Testis (tissue), 3 donors: ENCODE data around the gene LETM1. TPM values are rescaled to one million over a fixed set of nuclear protein-coding genes. Genes with fewer than 3 reads are reported as not detected.

Experiments used
- DNase-seq: peaks from one replicate; pipeline ENCODE4 v3.0.0-alpha.2; 2019
- H3K27ac ChIP-seq, 2 donors: fragments of 200-600 bp; sonication (generic); one replicate each; pipeline ENCODE4 v1.5.1; 2019
- H3K27me3 ChIP-seq: fragments of 200-600 bp; sonication (generic); one replicate; pipeline ENCODE4 v1.5.1; 2019
- H3K36me3 ChIP-seq: fragments of 200-600 bp; sonication (generic); one replicate; pipeline ENCODE4 v1.5.1; 2017; ENCODE audit warnings: low read depth; ENCODE audit errors: missing control alignments
- H3K4me1 ChIP-seq: fragments of 200-600 bp; sonication (generic); one replicate; pipeline ENCODE4 v1.5.1; 2019
- H3K4me3 ChIP-seq, 2 donors: fragments of 200-600 bp; sonication (generic); one replicate each; pipeline ENCODE4 v1.5.1; 2017 to 2019
- H3K9me3 ChIP-seq: fragments of 200-600 bp; sonication (generic); one replicate; pipeline ENCODE4 v1.5.1; 2017
- CTCF ChIP-seq, 3 experiments: fragments of 450-650 bp in 2 of 3; fragments of 200-600 bp in 1 of 3; sonication (generic) in 1 of 3; IDR thresholded peaks; one replicate each; pipeline ENCODE4 v1.5.1; 2016 to 2019; ENCODE audit warnings: antibody characterized with exemption in 3 of 3, mild to moderate bottlenecking in 2 of 3, moderate library complexity in 1 of 3
- POLR2A ChIP-seq: fragments of 450-650 bp; IDR thresholded peaks from one replicate; pipeline ENCODE4 v1.6.1; 2017; ENCODE audit warnings: antibody characterized with exemption, mild to moderate bottlenecking, moderate library complexity
- WGBS, 2 donors: methylation state at CpG; one replicate each; pipeline ENCODE4 v1.1.5; 2018; 5-methylcytosine and 5-hydroxymethylcytosine counted together
- intact Hi-C: fragments of 100-400 bp; cut with DNase I; formaldehyde crosslinking; loops from one replicate; pipeline ENCODE4 v1.15.1; 2023; ENCODE audit warnings: low total_unique reads
- polyA plus RNA-seq: library from polyadenylated mRNA; stranded (reverse); fragments of 350-450 nt; fragmentation: Illumina TruSeq; extraction: RNeasy Lipid Tissue Mini Kit (QIAGEN cat#74804); gene quantifications from one replicate; pipeline ENCODE4 v1.2.3, GENCODE V29; 2014; ENCODE audit warnings: low read depth, low replicate concordance; ENCODE audit not compliant: insufficient read depth
- total RNA-seq, 2 donors: library from RNA; depleted of rRNA; stranded (reverse); fragments of >200 nt; gene quantifications; one replicate each; pipeline ENCODE4 v1.2.3, GENCODE V29; 2016

Gene LETM1
- total and polyA plus RNA-seq, 3 donors from 2014 or later = 38.1 to 124 (median 90.7) TPM

GRCh38 chr4:1887052-1887451 lies 31.1 kb upstream of the LETM1 start:
- Histone ChIP-seq H3K4me1 (no peaks in the 10 kb centered on the region), H3K9me3 (no peaks in the 10 kb centered on the region), H3K27ac (no peak overlapping the region), H3K36me3 (no peaks in the 10 kb centered on the region), H3K27me3 (no peaks in the 10 kb centered on the region), H3K4me3 (no peak overlapping the region)
- intact Hi-C loops = no loop called here
- no peak for TF ChIP-seq POLR2A
- TF ChIP-seq CTCF (IDR thresholded peaks at IDR 0.05) = no peak
- no peak for DNase-seq
- 65 to 76% methylated on average over 2 of the region's 2 CpGs for WGBS, 2 donors

GRCh38 chr4:1885414-1885813 lies 29.5 kb upstream of the LETM1 start:
- TF ChIP-seq CTCF (IDR thresholded peaks at IDR 0.05) = no peak
- no peak for TF ChIP-seq POLR2A
- H3K4me3 ChIP-seq = no peak overlapping the region
- intact Hi-C loops = no loop called here
- DNase-seq = no peak
- H3K9me3 ChIP-seq = no peaks in the 10 kb centered on the region
- H3K27ac ChIP-seq = no peak overlapping the region
- WGBS, 2 donors = 86 to 87% methylated on average over 2 of the region's 2 CpGs
- no peaks in the 10 kb centered on the region for H3K36me3 ChIP-seq
- H3K4me1 ChIP-seq = no peaks in the 10 kb centered on the region
- H3K27me3 ChIP-seq = no peaks in the 10 kb centered on the region

- Histone ChIP-seq H3K27me3 (no peaks in the 10 kb centered on the region), H3K36me3 (no peaks in the 10 kb centered on the region), H3K4me1 (no peaks in the 10 kb centered on the region), H3K9me3 (no peaks in the 10 kb centered on the region), H3K27ac (no peak overlapping the region), H3K4me3 (no peak overlapping the region)
- 81 to 90% methylated on average over 8 of the region's 8 CpGs for WGBS, 2 donors
- DNase-seq = no peak
- intact Hi-C loops = no loop called here
- TF ChIP-seq POLR2A (no peak), CTCF (IDR thresholded peaks at IDR 0.05) (no peak)
Observed at GRCh38 chr4:1883583-1883982, 27.6 kb upstream of the LETM1 start.

GRCh38 chr4:1882850-1883271 lies 26.9 kb upstream of the LETM1 start:
- H3K4me1 ChIP-seq = no peaks in the 10 kb centered on the region
- WGBS, 2 donors = 50 to 58% methylated on average over 1 of the region's 1 CpG
- no peaks in the 10 kb centered on the region for H3K36me3 ChIP-seq
- H3K9me3 ChIP-seq = no peaks in the 10 kb centered on the region
- intact Hi-C loops = no loop called here
- no peak for TF ChIP-seq POLR2A
- no peak overlapping the region for H3K27ac ChIP-seq
- no peaks in the 10 kb centered on the region for H3K27me3 ChIP-seq
- no peak for DNase-seq
- H3K4me3 ChIP-seq = no peak overlapping the region

- whole genome bisulfite sequencing, 2 donors = 88 to 100% methylated on average over 1 of the region's 1 CpG
- Histone ChIP-seq H3K36me3 (no peaks in the 10 kb centered on the region), H3K27me3 (no peaks in the 10 kb centered on the region), H3K27ac (no peak overlapping the region), H3K4me1 (no peaks in the 10 kb centered on the region), H3K4me3 (no peak overlapping the region), H3K9me3 (no peaks in the 10 kb centered on the region)
- TF ChIP-seq POLR2A = no peak
- no peak for TF ChIP-seq CTCF (IDR thresholded peaks at IDR 0.05)
- DNase-seq = no peak
- intact Hi-C loops = no loop called here
Observed at GRCh38 chr4:1880332-1880731, 24.4 kb upstream of the LETM1 start.
